Body of pancreas (tissue), 4 donors: ENCODE data around the gene UBA3.

Experiments used
- POLR2A ChIP-seq, 3 donors: fragments of 450-650 bp; IDR thresholded peaks; one replicate each; pipeline ENCODE4 v1.6.1; 2016; ENCODE audit warnings: antibody characterized with exemption in 3 of 3, mild to moderate bottlenecking in 2 of 3
- TF ChIP-seq, protein P1 (sequence below), 7 experiments: fragments of 450-650 bp in 4 of 7; fragments of 200-600 bp in 3 of 7; sonication (generic) in 3 of 7; IDR thresholded peaks; one replicate each; pipeline ENCODE4 v1.5.1; 2016 to 2019; ENCODE audit warnings: antibody characterized with exemption in 7 of 7

DNA sequence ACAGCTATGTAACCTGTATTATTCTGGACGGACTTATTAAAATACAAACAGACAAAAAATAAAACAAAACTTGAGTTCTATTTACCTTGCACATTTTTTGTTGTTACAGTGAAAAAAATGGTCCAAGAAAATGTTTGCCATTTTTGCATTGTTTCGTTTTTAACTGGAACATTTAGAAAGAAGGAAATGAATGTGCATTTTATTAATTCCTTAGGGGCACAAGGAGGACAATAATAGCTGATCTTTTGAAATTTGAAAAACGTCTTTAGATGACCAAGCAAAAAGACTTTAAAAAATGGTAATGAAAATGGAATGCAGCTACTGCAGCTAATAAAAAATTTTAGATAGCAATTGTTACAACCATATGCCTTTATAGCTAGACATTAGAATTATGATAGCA is 25.2 kb upstream of the UBA3 start:
- TF ChIP-seq, protein P1, sequence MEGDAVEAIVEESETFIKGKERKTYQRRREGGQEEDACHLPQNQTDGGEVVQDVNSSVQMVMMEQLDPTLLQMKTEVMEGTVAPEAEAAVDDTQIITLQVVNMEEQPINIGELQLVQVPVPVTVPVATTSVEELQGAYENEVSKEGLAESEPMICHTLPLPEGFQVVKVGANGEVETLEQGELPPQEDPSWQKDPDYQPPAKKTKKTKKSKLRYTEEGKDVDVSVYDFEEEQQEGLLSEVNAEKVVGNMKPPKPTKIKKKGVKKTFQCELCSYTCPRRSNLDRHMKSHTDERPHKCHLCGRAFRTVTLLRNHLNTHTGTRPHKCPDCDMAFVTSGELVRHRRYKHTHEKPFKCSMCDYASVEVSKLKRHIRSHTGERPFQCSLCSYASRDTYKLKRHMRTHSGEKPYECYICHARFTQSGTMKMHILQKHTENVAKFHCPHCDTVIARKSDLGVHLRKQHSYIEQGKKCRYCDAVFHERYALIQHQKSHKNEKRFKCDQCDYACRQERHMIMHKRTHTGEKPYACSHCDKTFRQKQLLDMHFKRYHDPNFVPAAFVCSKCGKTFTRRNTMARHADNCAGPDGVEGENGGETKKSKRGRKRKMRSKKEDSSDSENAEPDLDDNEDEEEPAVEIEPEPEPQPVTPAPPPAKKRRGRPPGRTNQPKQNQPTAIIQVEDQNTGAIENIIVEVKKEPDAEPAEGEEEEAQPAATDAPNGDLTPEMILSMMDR (IDR thresholded peaks at IDR 0.05): no peak
- no peak for TF ChIP-seq POLR2A (IDR thresholded peaks at IDR 0.05)
